IPS-15b (cell line): ENCODE measurements around the gene TRIM40.
A peak's percentile ranks its signal among the peaks of the same experiment; 100 is the strongest.
"Not testable (repeated sequence)": the region's sequence is repeated elsewhere in the genome, so short reads cannot be mapped to it uniquely, and the experiment has no call there.

Source experiments
- H3K27me3 ChIP-seq: one replicate; pipeline ENCODE4 v1.6.1; 2013; ENCODE audit warnings: low read length; ENCODE audit not compliant: control insufficient read depth, insufficient read depth
- H3K36me3 ChIP-seq: one replicate; pipeline ENCODE4 v1.6.1; 2013; ENCODE audit warnings: low read length; ENCODE audit not compliant: control insufficient read depth, insufficient read depth
- H3K4me1 ChIP-seq: one replicate; pipeline ENCODE4 v1.6.1; 2013; ENCODE audit warnings: mild to moderate bottlenecking, low read length; ENCODE audit not compliant: control insufficient read depth, insufficient read depth
- H3K4me3 ChIP-seq: one replicate; pipeline ENCODE4 v1.5.1; 2013; ENCODE audit warnings: low read depth, low read length
- H3K9ac ChIP-seq: one replicate; pipeline ENCODE4 v1.6.1; 2013; ENCODE audit warnings: low read depth, mild to moderate bottlenecking, low read length
- H3K9me3 ChIP-seq: one replicate; pipeline ENCODE4 v1.6.1; 2013; ENCODE audit warnings: mild to moderate bottlenecking, low read length; ENCODE audit not compliant: control insufficient read depth, insufficient read depth

The TRIM40 gene

DNA sequence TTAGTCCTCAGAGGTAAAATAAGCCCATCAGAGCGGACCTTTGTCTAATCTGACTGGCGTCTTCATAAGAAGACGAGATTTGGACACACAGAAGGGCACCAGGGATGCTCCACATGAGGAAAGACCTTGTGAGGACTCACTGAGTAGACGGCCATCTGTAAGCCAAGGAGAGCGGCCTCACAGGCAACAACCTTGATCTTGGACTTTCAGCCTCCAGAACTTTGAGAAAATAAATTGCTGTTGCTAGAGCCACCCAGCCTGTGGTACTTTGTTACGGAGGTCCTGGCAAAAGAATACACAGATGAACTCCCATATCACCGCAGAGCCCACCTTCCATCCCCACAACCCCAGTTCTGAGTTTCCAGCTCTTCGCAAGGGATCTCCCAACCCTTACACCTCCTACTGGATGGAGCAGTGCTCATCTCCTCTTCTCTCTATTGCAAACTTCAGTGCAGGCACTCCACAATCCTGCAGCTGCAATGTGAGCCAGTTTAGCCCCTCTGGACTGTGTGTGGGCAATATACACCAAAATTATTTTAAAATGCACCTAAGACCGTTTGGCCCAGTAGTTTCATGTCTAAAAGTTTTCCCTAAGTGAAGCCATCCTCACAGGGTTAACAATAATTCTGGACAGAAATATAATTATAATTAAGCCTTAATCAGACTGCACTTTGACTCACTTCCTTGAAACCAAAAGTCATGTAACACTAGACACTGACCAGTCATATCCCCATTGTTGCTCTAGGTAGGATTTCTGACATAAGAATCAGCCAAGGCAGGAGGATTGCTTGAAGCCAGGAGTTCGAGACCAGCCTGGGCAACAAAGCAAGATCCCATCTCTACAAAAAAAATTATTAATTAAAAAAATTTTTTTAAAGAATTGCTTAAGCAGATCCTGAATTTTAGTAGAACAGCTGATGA lies 14.2 kb upstream of the TRIM40 start:
- no peak overlapping the region for H3K9ac ChIP-seq
- H3K27me3 ChIP-seq: peaks cover 26% of the 10 kb centered on the region
- H3K4me1 ChIP-seq: no peaks in the 10 kb centered on the region
- H3K36me3 ChIP-seq: no peaks in the 10 kb centered on the region
- H3K9me3 ChIP-seq: no peaks in the 10 kb centered on the region
- H3K4me3 ChIP-seq: no peak overlapping the region

- no peaks in the 10 kb centered on the region for H3K9me3 ChIP-seq
- no peaks in the 10 kb centered on the region for H3K4me1 ChIP-seq
- H3K36me3 ChIP-seq: no peaks in the 10 kb centered on the region
- no peak overlapping the region for H3K4me3 ChIP-seq
- no peak overlapping the region for H3K9ac ChIP-seq
- H3K27me3 ChIP-seq: peaks cover 34% of the 10 kb centered on the region
Observed at GRCh38 chr6:30122515-30122914, 13.4 kb upstream of the TRIM40 start.

DNA sequence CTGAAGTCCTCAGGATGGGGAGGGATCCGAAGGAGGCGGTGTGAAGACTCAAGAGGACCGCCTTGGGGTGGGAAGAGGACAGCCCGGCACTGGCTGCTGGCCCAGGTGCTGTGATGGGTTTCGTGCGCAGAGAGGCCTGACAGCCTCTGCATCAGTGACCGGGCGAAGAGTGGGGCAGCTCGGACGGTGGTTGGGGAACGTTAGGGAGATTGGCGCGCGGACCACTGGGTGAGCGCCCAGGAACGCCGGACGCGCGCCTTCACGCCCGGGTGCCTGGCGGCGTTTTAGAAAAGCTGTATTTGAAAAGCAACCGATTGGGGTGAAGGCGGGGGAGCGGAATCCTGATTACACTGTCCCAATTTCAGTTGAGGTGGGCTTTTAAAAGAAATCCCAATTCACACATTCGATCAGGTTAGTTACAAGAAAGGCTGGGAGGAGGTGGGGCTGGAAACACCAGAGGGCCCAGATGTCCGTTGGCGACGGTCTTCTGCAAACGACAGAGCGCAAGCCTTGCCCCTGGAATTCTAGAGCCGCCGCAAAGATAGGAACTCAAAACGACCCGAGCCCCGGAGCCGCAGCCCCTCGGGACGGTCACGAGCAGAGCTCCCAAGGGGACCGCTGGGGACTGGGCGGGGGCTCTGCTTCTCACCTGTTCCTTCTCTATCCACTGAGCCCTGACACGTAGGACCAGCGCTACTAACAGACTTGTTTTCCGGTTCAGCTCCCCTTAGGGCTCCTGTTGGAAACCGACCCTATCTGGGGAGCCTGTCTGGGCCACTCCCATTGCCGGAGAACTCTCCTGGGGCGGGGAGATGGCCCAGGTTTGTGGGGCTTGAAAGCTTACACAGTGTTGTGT lies 8.5 kb upstream of the TRIM40 start:
- Histone ChIP-seq H3K4me1 (no peaks in the 10 kb centered on the region), H3K36me3 (no peaks in the 10 kb centered on the region), H3K27me3 (peaks cover 79% of the 10 kb centered on the region), H3K9me3 (no peaks in the 10 kb centered on the region), H3K4me3 (peak overlapping the region; percentile 70), H3K9ac (no peak overlapping the region)

- no peaks in the 10 kb centered on the region for H3K4me1 ChIP-seq
- H3K4me3 ChIP-seq: no peak overlapping the region
- H3K36me3 ChIP-seq: no peaks in the 10 kb centered on the region
- peaks cover 79% of the 10 kb centered on the region for H3K27me3 ChIP-seq
- H3K9ac ChIP-seq: no peak overlapping the region
- H3K9me3 ChIP-seq: no peaks in the 10 kb centered on the region
Observed at GRCh38 chr6:30129265-30130178, 6.4 kb upstream of the TRIM40 start.

GRCh38 chr6:30130179-30130679 lies 5.7 kb upstream of the TRIM40 start:
- Histone ChIP-seq H3K4me3 (no peak overlapping the region), H3K9ac (no peak overlapping the region), H3K4me1 (no peaks in the 10 kb centered on the region), H3K27me3 (peaks cover 72% of the 10 kb centered on the region), H3K9me3 (no peaks in the 10 kb centered on the region), H3K36me3 (no peaks in the 10 kb centered on the region)

DNA sequence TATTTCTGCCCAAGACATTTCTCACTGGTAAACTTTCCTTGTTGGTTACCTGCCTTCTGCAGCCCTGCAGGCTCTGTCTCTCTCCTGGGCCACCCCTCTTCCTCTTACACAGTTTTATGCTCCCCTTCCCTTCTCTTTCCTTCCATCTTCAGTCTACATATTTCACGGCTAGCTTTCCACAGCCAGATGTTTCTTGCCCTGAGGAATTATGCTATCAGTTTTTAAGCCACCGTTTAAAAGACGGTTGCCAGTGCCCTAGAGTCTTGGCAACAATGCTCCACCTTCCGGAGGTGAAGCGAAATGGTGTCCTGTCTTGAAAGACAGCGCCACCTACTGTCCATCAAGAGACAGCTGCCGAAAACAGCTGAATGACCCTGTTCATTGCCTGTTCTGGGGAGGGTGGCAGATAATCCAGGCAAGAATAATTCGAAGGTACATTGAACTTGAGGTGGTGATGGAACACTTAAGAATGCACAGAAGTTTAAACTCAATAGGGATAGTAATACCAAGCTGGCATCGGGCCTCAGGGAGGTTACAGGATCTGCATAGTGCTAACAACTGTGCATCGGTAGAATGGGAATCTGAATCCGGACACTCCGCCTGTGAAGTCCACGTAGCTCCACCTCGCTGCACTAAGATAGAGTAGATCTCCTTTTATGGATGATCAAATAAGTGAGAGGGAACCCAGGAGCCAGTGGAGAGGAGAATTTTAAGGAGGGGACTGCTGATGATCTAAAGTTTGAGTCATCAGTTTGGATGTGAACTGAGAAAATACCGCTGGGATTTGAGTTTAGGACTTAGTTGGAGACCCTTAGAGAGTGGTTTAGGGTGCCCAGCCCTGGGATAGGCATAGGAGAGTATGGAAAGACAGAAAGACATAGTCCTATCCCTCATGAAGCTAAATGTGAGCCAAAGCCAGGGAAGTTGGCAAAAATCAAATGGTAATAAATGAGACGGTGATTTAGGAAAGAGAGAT lies 4.8 kb upstream of the TRIM40 start:
- peaks cover 64% of the 10 kb centered on the region for H3K27me3 ChIP-seq
- no peaks in the 10 kb centered on the region for H3K36me3 ChIP-seq
- no peaks in the 10 kb centered on the region for H3K4me1 ChIP-seq
- peak overlapping the region; percentile 14 for H3K4me3 ChIP-seq
- no peaks in the 10 kb centered on the region for H3K9me3 ChIP-seq
- H3K9ac ChIP-seq: no peak overlapping the region

- Histone ChIP-seq H3K9ac (no peak overlapping the region), H3K9me3 (no peaks in the 10 kb centered on the region), H3K27me3 (peaks cover 56% of the 10 kb centered on the region), H3K4me3 (no peak overlapping the region), H3K4me1 (no peaks in the 10 kb centered on the region), H3K36me3 (no peaks in the 10 kb centered on the region)
Observed at GRCh38 chr6:30131947-30132497, 3.9 kb upstream of the TRIM40 start.

DNA sequence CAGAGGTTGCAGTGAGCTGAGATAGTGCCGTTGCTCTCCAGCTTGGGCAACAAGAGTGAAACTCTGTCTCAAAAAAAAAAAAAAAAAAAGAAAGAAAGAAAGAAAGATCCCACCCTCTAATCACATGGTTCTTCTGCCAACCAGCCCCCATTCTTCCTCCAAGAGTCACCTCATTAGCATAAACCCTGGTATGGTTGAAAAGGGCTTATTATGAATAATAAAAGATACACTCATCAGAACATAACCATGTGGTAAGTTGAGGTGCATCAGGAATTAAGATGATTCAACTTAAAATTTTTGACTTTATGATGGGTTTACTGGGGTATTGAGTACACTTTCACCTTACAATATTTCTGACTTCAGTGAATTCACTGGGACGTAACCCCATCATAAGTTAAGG lies 793 bp upstream of the TRIM40 start:
- Histone ChIP-seq H3K9ac (no peak overlapping the region), H3K9me3 (no peaks in the 10 kb centered on the region), H3K4me3 (no peak overlapping the region), H3K4me1 (no peaks in the 10 kb centered on the region), H3K27me3 (peaks cover 25% of the 10 kb centered on the region), H3K36me3 (no peaks in the 10 kb centered on the region)

- Histone ChIP-seq H3K27me3 (peaks cover 10% of the 10 kb centered on the region), H3K4me3 (no peak overlapping the region), H3K36me3 (no peaks in the 10 kb centered on the region), H3K9ac (no peak overlapping the region), H3K9me3 (no peaks in the 10 kb centered on the region), H3K4me1 (no peaks in the 10 kb centered on the region)
Observed at GRCh38 chr6:30136570-30137286, 788 bp downstream of the TRIM40 start.

GRCh38 chr6:30140240-30140639 lies 4.3 kb downstream of the TRIM40 start:
- H3K4me3 ChIP-seq, H3K9ac ChIP-seq, H3K4me1 ChIP-seq, H3K27me3 ChIP-seq, H3K36me3 ChIP-seq, H3K9me3 ChIP-seq: not testable (repeated sequence)
